Tibial artery (tissue), 4 donors: ENCODE results near the gene LANCL1.

Source experiments
- DNase-seq, 2 donors: peaks; one replicate each; pipeline ENCODE4 v3.0.0-alpha.2; 2019
- H3K27ac ChIP-seq, 2 donors: fragments of 200-600 bp; sonication (generic) in 1 of 2; 1 replicate in 1 of 2; 2 replicates in 1 of 2; pipeline ENCODE4 v1.5.1; 2018 to 2019; ENCODE audit warnings: mild to moderate bottlenecking in 1 of 2
- H3K27me3 ChIP-seq, 2 donors: fragments of 200-600 bp; sonication (generic) in 1 of 2; one replicate each; pipeline versions ENCODE4 v1.5.1 to v1.6.0; 2016 to 2019
- H3K36me3 ChIP-seq, 3 donors: fragments of 200-600 bp; sonication (generic) in 2 of 3; one replicate each; pipeline ENCODE4 v1.5.1; 2016 to 2019; ENCODE audit warnings: mild to moderate bottlenecking in 2 of 3
- H3K4me1 ChIP-seq, 4 donors: fragments of 200-600 bp; sonication (generic) in 2 of 4; 1 replicate in 3 of 4; 2 replicates in 1 of 4; pipeline ENCODE4 v1.5.1; 2016 to 2019
- H3K4me3 ChIP-seq, 2 donors: fragments of 200-600 bp; sonication (generic) in 1 of 2; 1 replicate in 1 of 2; 2 replicates in 1 of 2; pipeline ENCODE4 v1.5.1; 2018 to 2019; ENCODE audit warnings: mild to moderate bottlenecking in 2 of 2
- H3K9me3 ChIP-seq, 3 donors: fragments of 200-600 bp; sonication (generic) in 1 of 3; one replicate each; pipeline ENCODE4 v1.5.1; 2016 to 2019
- intact Hi-C: fragments of 100-400 bp; cut with DNase I; formaldehyde crosslinking; loops from one replicate; pipeline ENCODE4 v1.15.0; 2023; ENCODE audit warnings: low total_unique reads
- TF ChIP-seq, protein P1 (sequence below), 2 experiments: fragments of 200-600 bp in 1 of 2; fragments of 450-650 bp in 1 of 2; IDR thresholded peaks; one replicate each; pipeline ENCODE4 v1.5.1; 2017 to 2019; ENCODE audit warnings: antibody characterized with exemption in 2 of 2, mild to moderate bottlenecking in 1 of 2, moderate library complexity in 1 of 2

LANCL1 gene

DNA sequence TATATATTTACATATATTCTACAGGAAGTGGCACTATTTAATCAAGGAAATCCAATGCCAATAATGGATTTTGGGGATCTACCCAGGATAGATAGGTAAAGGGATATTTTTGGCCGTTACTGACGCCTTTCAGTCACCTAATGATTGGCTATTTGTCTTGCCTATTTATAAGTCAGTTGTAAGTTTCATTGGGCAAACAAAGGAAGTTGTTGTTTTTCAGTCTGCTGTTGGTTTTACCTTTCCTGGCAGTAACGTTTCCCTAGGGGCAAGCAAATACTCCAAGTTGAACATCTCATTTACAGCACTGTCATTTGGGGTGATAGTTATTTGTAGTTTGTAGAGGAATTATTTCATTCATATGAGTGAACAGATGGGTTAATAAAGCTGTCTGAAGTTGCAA, 17.0 kb upstream of the LANCL1 start:
- DNase-seq: no peak
- Histone ChIP-seq H3K4me1 (no peaks in the 10 kb centered on the region), H3K27ac (no peak overlapping the region), H3K27me3 (no peaks in the 10 kb centered on the region), H3K36me3 (no peaks in the 10 kb centered on the region), H3K4me3 (no peak overlapping the region), H3K9me3 (no peaks in the 10 kb centered on the region)
- TF ChIP-seq, protein P1, sequence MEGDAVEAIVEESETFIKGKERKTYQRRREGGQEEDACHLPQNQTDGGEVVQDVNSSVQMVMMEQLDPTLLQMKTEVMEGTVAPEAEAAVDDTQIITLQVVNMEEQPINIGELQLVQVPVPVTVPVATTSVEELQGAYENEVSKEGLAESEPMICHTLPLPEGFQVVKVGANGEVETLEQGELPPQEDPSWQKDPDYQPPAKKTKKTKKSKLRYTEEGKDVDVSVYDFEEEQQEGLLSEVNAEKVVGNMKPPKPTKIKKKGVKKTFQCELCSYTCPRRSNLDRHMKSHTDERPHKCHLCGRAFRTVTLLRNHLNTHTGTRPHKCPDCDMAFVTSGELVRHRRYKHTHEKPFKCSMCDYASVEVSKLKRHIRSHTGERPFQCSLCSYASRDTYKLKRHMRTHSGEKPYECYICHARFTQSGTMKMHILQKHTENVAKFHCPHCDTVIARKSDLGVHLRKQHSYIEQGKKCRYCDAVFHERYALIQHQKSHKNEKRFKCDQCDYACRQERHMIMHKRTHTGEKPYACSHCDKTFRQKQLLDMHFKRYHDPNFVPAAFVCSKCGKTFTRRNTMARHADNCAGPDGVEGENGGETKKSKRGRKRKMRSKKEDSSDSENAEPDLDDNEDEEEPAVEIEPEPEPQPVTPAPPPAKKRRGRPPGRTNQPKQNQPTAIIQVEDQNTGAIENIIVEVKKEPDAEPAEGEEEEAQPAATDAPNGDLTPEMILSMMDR (IDR thresholded peaks at IDR 0.05): no peak
- intact Hi-C loops: no loop called here

GRCh38 chr2:210481601-210482175, 5.1 kb upstream of the LANCL1 start:
- DNase-seq: no peak
- TF ChIP-seq, protein P1 (IDR thresholded peaks at IDR 0.05): no peak
- intact Hi-C loops: no loop called here

DNA sequence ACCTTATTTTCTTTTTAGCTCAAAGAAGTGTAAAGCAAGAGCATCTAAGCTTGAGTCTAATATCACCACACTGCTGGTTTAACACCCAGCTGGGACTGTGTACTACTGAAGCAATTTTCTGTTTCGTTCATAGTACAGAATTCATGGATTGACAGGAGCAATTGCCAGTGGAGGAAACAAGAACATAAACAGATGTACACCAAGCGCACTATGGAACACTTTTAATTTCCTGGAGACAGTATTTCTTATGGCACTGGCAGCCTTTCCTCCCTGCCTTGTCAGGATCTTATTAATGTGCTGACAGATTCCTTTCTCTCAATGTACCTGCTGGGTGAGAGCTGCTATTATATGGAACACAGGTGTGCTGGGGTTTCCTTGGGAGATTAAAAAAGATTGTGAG, 4.2 kb upstream of the LANCL1 start:
- intact Hi-C loops: no loop called here
- Histone ChIP-seq H3K36me3 (no peaks in the 10 kb centered on the region), H3K4me3 (no peak overlapping the region), H3K27me3 (no peaks in the 10 kb centered on the region), H3K27ac (no peak overlapping the region), H3K4me1 (peaks cover 0 to 10% (median 3%) of the 10 kb centered on the region in 4 donors), H3K9me3 (no peaks in the 10 kb centered on the region)
- DNase-seq: no peak
- TF ChIP-seq, protein P1 (IDR thresholded peaks at IDR 0.05): no peak

More at GRCh38 chr2:210481601-210482175, 5.1 kb upstream of the LANCL1 start:
- no peaks in the 10 kb centered on the region for H3K9me3 ChIP-seq
- no peaks in the 10 kb centered on the region for H3K27me3 ChIP-seq
- no peak overlapping the region for H3K27ac ChIP-seq
- no peaks in the 10 kb centered on the region for H3K36me3 ChIP-seq
- H3K4me3 ChIP-seq: no peak overlapping the region
- H3K4me1 ChIP-seq: peaks cover 0 to 8% (median 2%) of the 10 kb centered on the region in 4 donors

- Histone ChIP-seq H3K4me1 (peaks cover 0 to 17% (median 9%) of the 10 kb centered on the region in 4 donors), H3K9me3 (no peaks in the 10 kb centered on the region), H3K4me3 (no peak overlapping the region), H3K27ac (no peak overlapping the region), H3K36me3 (no peaks in the 10 kb centered on the region), H3K27me3 (no peaks in the 10 kb centered on the region)
- DNase-seq: no peak
- intact Hi-C loops: no loop called here
- TF ChIP-seq, protein P1 (IDR thresholded peaks at IDR 0.05): no peak
Measured at GRCh38 chr2:210480079-210480478, 3.5 kb upstream of the LANCL1 start.

GRCh38 chr2:210478661-210479060, 2.1 kb upstream of the LANCL1 start:
- Histone ChIP-seq H3K4me3 (no peak overlapping the region), H3K27ac (no peak overlapping the region), H3K36me3 (no peaks in the 10 kb centered on the region), H3K9me3 (no peaks in the 10 kb centered on the region), H3K27me3 (no peaks in the 10 kb centered on the region), H3K4me1 (peaks cover 0 to 26% (median 14%) of the 10 kb centered on the region in 4 donors)
- TF ChIP-seq, protein P1 (IDR thresholded peaks at IDR 0.05): no peak
- intact Hi-C loops: no loop called here
- no peak for DNase-seq
